GM19240 (cell line): ENCODE results near the gene LRWD1.
A peak's percentile ranks its signal among the peaks of the same experiment; 100 is the strongest.

Source experiments
- DNase-seq: peaks from one replicate; pipeline ENCODE4 v3.0.0; 2011; ENCODE audit warnings: low spot score; ENCODE audit not compliant: insufficient read length

The LRWD1 gene

GRCh38 chr7:102464577-102465280 lies at the start of gene LRWD1, which contains the start of gene ALKBH4:
Gene LRWD1 (plus strand): TSS chr7:102464984. CDS start chr7:102465081, 97 bp downstream.
Gene ALKBH4 (minus strand): TSS chr7:102464863. CDS start chr7:102464836, 27 bp downstream.
- DNase-seq = peak; percentile 99

DNA sequence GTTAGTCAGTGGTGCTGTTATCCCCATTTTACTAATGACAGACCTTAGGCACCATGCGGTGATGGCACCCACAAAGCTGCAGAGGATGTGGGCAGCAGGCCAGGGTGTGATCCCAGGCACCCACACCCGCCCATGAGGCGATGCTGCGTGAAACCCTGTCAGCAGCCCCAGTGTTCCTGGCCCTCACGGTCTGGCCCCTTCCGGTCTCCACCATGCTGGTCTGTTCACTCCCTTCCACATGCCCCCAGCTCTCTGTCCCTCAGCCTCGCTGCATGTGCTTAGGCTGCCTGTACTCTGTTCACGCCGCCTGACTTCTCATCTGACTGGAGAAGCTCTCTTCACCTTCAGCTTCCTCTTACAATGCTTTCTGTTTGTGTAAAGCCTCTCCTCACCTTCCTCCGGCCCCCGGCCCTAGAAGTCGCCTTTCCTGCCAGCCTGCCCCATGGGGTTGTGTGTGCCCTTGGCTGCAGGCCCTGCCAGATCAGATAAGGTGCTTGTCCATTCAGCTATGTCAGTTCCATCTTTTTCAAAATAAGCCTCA lies 49.0 kb upstream of the LRWD1 start:
- no peak for DNase-seq

GRCh38 chr7:102416406-102416805 lies 48.4 kb upstream of the LRWD1 start:
- DNase-seq = no peak

DNA sequence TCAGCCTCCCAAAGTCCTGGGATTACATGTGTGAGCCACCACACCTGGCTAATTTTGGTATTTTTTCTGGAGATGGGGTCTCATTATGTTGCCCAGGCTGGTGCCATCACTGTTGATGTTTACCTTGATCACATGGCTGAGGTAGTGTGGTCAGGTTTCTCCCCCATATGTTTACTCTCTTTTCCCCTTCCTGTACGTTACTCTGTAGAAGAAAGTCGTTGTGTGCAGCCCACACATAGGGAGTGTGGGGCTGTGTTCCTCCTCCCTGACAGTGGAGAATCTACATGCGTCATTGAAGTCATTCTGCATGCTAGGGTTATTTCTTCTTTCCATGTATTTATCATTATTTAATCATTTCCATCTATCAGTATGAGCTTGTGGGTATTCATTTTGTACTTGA lies 47.7 kb upstream of the LRWD1 start:
- DNase-seq = no peak

DNA sequence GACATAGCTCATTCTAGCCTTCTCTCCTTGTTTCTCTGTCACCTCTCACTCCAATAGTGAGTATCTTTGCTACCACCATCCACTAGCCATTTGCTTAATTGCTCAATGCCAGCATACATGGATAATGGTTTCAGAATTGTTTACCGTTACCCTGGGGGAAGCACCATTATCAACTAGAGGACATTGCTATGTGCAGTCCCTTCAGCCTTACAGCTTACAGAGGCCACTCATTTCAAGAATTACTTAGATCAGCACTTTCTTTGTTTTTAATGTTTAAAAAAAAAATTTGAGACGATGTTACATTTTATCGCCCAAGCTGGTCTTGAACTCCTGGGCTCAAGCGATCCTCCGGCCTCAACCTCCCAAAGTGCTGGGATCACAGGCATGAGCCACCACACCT lies 46.2 kb upstream of the LRWD1 start:
- no peak for DNase-seq

DNA sequence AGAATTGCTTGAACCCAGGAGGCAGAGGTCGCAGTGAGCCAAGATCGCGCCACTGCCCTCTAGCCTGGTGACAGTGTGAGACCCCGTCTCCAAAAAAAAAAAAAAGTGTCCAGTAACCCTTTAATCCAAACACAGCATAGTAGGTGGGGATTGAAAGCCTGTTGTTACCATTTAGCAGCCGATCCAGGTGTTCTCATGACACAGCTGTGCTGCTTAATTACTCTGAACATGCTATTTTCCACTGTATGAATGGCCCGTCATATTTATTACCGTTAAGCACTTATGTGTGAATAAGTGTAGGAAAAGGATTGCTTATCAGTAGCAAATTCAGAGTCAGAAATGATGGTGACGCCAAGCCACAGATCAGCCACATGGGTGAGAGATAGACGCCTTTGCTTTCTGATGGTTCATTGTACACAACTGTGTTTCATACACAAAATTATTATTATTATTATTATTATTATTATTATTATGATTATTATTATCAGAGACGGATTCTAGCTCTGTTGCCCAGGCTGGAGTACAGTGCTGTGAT lies 43.0 kb upstream of the LRWD1 start:
- no peak for DNase-seq

GRCh38 chr7:102424129-102424551 lies 40.6 kb upstream of the LRWD1 start:
- DNase-seq = no peak

GRCh38 chr7:102424787-102425218 lies 40.0 kb upstream of the LRWD1 start:
- no peak for DNase-seq

DNA sequence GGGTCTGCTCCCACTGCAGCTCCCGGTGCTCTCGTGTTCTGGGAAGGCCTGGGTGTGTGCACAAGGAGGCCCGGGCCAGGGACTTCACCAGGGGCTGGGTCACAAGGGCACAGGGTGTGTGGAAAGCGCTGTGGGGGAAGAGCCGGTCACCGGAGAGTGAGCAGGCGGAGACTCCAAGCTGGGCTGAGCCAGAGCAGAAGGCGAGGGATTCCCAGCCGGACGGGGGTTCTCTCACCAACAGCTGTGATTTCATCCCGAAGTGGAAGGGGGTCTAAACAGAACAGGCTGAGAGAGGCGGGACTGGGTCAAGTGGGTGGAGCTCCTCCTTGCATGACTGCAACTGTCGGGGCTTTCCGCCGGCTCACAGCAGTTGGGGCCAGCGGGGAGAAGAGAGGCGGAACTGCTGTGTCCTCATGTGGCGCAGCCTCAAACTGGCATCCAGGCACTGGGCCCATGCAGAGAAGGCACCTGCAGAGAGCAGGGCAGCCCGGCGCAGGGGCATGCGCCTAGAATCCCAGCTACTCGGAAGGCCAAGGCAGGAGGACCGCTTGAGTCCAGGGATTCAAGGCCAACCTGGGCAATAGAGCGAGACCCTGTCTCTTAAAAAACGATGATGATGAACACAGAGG lies 39.0 kb upstream of the LRWD1 start:
- DNase-seq = no peak

DNA sequence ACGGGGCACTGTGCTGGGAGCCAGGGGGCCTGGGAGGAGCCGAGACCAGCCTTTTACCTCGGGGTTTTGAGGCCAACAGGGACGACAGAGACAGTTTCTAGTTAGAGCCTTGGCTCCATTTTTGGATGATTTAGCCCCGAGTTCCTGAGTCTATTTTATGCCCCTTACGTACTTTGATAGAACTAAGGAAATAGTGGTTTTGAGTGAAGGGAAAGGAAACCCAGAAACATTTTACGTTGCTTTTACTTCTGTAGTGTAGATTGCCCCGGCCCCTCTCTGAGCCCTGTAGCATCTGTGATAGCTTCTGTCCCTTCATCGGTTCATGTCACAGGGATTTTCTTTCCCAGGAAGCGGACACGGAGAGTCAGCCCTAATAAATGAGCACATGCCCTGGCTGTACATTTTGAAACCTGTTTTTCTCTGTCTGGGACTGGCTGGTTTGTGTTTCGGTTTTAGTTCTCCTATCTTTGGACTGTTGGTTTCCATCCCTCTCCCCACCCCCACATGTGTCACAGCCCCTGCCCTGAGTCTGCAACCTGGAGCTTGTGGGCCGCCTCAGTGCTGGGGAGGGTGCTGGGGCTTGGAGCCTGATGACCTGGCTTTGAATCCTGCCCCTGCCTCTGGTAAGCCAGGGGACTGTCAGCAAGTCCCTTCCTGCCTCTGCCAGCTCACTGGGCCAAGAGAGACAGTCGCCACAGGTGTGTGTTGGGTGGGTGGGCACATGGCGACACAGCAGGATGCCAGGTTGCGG lies 38.3 kb upstream of the LRWD1 start:
- DNase-seq = no peak

DNA sequence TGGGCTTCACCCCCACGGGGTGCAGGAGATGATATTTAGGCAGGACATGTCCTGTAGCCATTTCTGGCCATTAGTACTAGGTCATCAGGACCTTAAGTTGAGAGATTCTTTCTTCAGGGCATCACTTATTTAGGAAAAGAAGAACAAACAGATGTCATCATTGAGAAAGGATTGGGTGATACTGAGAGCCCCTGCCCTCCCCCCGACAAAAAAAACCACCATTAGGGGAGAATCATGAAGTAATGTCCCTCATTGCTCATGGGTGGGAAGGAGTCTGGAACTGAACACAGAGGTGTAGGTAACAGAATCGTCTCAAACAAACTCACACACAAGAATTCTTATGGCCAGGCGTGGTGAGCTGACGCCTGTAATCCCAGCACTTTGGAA lies 37.8 kb upstream of the LRWD1 start:
- DNase-seq = no peak

DNA sequence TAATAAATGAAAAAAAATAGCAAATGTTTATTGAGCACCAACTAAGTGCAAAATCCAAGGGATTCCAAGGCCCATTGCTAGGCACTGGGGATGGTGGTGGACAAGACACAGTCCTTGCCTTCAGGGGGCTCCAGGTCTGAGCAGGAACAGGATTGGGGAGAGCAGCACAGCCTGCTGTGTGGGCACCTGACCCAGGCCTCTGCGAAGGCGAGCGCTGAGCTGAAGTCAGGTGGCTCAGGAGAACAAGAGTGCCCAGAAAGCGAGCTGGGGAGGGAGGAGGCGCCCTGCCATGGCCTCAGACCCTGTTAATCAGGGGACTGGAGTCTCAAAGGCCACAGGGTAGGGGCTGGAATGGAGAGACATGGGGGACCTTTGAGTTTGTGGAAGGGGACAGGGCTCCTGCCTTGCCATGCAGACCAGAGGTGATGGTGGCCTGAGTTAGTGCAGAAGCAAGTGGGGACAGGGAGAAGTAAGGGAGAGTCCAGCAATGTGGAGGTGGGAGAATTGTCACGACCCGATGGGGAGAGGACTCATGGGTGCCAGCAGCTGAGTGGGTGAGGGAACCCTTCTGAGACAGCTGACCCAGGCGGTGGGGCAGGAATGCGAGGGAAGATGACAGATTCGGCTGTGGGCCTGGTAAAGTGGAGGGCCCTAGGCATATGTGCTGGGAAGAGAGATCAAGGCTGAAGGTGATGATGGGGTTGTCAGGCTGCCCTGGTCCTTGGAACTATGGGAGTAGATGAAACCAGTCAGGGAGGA lies 35.5 kb upstream of the LRWD1 start:
- no peak for DNase-seq

- DNase-seq = no peak
Observed at GRCh38 chr7:102431617-102432298, 33.0 kb upstream of the LRWD1 start.

DNA sequence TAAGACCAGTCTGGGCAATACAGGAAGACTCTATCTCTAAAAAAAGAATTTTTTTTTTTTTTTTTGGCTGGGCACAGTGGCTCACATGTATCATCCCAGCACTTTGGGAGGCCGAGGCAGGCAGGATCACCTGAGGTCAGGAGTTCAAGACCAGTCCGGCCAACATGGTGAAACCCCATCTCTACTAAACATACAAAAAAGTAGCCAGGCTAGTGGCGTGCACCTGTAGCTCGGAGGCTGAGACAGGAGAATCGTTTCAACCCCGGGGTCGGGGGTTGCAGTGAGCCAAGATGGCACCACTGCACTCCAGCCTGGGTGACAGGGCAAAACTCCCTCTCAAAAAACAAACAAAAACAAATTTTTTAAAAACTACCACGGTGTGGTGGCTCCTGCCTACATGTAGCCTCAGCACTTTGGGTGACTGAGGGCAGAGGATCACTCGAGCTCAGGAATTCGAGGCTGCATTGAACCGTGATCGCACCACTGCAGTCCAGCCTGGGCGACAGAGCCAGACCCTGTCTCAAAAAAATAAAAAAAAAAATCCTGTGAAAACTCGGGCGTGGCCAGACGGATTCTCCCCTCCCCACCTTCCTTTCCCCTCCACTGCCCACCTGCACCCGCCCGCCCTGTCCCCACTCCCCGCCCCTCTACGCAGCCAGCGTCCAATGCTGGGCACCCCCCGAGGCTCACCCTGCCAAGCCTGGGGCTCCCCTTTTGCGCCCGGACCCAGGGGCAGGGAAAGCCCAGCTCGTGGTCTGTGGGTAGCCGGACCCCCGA lies 32.2 kb upstream of the LRWD1 start:
- DNase-seq = no peak

GRCh38 chr7:102433219-102434038 lies 31.4 kb upstream of the LRWD1 start, which contains the start of gene ORAI2:
Gene ORAI2 (plus strand): TSS chr7:102433575. CDS start chr7:102438957, 5,382 bp downstream.
- no peak for DNase-seq

DNA sequence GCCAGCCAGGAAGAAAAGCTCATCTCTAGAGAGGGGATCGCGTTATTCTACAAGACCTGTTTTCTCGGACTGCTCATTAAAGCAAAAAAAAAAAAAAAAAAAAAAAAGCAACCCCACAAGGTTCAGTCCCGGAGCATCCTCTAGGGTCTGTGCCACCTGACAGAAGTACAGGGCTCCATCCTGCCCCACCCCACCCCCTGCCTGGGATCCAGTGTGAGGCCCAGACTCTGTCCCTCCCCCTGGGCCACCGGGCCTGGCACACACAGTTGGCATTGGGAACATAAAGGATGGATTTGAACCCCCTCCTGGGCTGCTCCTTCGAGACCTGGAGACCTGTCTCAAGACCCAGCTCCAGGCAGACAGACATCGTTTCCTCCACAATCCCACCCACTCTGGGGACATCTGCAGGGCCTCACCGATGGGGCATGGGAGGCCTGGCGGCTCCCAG lies 30.7 kb upstream of the LRWD1 start:
- no peak for DNase-seq

- no peak for DNase-seq
Observed at GRCh38 chr7:102436118-102436517, 28.7 kb upstream of the LRWD1 start.

DNA sequence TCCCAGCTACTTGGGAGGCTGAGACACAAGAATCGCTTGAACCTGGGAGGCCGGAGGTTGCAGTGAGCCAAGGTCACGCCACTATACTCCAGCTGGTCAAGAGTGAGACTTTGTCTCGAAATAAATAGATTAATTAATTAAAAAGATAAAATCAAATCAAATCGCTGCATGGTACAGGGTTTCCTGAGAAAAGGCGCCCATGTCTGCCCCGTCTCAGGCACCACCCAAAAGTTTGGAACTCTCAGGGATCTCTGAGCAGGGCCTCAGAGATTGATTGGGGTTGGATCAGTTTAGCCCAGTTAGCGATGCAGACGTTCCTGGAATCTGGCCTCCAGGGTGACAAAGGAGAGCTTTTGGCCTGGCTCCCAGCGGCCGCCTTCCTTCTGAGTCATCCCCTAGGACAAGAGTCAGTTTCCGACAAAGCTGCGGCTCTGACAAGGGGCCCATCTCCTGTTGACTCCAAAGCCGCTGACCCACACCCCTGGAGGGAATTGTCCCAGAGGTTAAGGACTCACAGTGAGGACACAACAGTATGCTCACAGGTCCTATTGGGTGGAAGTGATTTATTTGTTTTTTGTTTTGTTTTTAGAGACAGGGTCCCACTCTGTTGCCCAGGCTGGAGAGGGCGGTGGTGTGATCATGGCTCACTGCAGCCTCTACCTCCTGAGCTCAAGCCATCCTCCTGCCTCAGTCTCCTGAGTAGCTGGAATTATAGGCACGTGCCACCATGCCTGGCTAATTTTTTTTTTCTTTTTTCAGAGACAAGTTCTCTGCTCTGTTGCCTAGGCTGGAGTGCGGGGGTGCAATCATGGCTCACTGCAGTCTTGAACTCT lies 24.6 kb upstream of the LRWD1 start:
- DNase-seq = no peak
